GM19324 (cell line): ENCODE measurements around the gene CCDC93.
"Not testable (repeated sequence)": the region's sequence is repeated elsewhere in the genome, so short reads cannot be mapped to it uniquely, and the experiment has no call there.

Experiments
- ATAC-seq: cut with Tn5 transposase; IDR thresholded peaks from one replicate; pipeline ENCODE4 v1.9.1; 2021; ENCODE audit warnings: mild to moderate bottlenecking, moderate library complexity; ENCODE audit not compliant: unreplicated experiment, low FRiP score

The CCDC93 gene

DNA sequence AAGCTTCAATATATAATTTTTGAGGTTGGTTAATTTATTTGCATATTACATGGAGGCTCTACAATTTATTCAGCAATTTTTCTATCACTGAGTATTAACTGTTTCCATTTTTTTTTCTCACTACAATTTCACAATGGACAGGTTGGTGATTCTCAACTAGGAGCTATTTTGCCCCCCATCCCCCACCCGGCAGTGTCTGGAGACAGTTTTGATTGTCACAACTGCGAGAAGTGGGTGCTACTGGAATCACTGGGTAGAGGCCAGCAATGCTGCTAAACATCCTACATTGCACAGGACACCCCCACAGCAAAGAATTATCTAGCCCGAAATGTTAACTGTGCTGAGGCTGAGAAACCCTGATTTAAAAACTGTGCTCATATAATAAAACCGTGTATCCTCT lies 82.6 kb downstream of the CCDC93 start:
- ATAC-seq = no peak

DNA sequence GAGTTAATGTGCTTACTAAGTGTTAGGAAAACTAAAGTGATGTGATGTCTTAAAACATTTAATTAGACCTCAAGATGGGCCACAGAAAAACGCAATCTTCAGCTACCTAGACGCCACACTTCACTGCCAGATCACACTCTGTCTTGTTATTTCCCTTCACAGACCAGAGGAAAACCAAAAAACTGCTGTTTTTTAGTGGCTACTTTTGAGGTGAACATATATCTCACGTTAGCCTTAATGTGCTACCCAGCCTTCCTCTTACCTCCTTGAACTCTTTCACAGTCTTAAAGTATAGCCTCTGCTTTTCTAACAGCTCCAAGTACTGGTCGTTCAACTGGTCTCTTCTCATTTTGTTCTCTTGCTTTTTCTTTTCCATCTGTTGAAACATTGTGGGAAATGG lies 83.1 kb downstream of the CCDC93 start:
- ATAC-seq = no peak

DNA sequence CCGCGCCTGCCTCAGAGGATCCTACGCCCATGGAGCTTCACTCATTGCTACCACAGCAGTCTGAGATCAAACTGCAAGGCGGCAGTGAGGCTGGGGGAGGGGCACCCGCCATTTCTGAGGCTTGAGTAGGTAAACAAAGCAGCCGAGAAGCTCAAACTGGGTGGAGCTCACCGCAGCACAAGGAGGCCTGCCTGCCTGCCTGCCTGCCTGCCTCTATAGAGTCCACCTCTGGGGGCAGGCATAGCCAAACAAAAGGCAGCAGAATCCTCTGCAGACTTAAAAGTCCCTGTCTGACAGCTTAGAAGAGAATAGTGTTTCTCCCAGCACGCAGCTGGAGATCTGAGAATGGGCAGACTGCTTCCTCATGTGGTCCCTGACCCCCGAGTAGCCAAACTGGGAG lies 90.4 kb downstream of the CCDC93 start:
- not testable (repeated sequence) for ATAC-seq

DNA sequence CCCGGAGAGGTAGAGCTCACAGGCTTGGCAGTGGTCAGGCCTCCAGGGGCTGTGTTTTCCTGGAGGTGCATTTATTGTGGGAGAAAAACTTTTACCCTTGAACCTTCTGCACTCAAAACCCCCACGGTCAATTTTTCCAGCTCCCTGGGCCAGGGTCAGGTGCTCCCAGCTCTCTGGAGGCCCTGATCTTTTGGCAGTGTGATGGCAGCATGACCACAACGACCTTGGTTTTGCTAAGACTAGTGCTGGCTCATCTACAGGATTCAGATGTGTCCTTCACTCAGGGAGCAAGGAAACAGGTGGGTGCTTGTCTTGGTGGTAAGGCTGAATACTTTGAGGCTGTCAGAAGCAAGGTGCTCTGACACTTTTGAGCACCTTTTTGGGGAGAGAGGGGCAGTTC lies 92.3 kb downstream of the CCDC93 start:
- ATAC-seq = no peak

DNA sequence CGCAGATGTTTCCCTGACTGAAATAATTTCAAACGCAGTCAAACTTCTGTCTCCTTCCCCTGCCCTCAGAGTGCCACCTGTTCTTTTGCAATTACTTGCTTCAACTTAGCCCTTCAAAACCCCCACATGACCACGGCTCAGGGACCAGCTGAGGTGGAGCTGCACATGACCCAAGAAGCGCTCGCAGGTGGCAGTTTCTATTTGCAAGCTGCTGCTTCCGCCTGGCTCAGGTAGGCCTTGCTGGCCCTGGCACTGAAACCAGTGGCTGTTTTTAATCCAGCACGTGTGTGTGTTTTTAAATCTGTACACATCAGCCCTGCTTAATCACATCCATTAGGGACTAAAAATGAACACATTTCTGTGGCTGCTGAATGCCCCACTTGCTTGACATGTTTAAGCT lies 95.3 kb downstream of the CCDC93 start:
- no peak for ATAC-seq

DNA sequence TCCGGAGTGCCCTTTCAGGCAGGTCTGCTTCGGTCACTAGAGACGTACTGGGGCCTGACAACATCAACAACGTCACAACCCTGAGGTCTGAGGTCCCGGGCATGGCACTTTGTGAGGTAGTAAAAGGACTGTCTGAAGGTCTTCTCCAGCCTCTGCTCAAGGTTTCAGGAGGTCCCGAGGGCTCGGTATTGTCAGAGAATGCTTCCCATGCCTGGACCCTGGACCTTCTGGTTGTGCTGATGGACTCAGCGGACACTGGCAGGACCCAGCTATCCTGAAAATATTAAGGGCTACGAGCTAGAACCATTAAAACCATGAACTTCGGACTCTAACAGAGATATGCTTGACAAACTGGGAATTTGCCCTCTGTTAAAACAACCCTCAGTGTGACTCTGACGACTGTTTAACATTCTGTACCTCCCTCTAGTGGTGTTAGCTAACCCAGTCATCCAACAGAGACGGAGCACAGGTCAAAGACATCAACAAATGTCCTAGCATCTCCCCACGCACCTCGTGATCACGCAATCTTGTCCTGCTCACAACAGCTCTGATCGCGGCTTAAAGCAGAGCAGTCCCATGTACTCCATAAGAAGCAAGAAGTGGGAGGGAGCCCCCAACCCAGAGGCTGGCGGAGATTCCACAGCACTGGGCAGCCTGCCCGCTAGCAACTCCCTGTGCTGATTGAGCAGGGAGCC lies 96.5 kb downstream of the CCDC93 start:
- no peak for ATAC-seq

DNA sequence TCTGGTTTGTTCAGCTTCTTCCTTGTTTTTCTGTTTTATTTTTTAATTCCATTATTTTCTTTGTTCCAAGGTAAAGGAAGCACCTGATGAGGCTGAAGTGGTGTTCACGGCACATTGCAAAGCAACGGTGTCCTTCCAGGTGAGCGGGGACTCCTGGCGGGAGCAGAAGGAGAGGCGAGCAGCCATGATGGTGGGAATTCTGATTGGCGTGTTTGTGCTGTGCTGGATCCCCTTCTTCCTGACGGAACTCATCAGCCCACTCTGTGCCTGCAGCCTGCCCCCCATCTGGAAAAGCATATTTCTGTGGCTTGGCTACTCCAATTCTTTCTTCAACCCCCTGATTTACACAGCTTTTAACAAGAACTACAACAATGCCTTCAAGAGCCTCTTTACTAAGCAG lies 110.9 kb downstream of the CCDC93 start:
- no peak for ATAC-seq

DNA sequence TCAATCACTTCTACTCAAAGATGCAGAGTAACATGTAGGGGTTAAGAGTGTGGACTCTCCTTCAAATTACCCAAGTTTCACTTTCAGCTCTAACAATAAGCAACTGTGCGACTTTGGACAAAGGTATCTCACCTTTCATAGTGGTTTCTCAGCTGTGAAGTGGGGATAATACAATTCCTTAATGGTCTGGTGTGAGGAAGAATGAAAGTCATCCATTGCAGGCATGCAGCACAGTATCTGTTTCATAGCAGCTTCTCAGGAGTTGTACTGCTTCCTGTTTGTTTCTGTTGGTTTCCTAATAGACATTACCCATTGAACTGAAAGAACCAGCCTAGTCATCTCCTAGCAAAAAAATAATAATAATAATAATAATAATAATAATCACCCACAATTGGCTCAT lies 125.0 kb downstream of the CCDC93 start:
- ATAC-seq = no peak

DNA sequence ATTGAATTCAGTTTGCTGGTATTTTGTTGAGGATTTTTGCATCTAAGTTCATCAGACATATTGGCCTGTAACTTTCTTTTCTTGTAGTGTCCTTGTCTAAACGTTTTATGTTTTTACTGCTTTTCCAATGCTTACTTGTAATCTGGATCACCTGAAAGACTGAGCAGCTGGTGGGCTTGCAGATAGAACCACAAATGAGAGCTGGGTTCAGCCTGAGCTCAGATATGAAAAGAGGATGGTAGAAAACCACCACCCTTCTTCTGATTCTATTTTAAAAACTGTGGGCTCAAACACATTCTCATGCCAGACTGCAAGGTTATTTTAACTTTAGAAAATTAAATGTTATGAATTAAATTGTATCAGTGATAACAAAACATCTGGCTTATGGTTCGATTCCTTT lies 128.6 kb downstream of the CCDC93 start:
- no peak for ATAC-seq

DNA sequence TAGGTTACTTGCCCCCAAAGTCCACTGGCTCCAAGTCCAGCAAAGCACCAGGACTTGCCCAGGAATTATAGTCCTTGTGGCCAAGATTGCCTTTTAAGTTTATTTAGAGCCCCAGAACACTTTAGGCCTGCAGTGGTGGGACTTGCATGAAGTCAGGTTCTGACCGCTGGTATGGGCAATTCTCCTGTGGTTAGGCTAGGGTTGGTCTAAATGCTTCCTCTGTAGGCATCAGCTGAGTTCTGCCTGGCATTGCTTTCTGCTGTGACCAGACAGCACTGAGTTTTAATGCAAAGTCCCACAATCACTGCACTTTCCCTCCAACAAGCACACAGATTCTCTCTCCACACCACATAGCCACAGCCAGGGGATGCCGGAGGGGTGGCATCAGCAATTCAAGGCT lies 134.9 kb downstream of the CCDC93 start:
- ATAC-seq = no peak

DNA sequence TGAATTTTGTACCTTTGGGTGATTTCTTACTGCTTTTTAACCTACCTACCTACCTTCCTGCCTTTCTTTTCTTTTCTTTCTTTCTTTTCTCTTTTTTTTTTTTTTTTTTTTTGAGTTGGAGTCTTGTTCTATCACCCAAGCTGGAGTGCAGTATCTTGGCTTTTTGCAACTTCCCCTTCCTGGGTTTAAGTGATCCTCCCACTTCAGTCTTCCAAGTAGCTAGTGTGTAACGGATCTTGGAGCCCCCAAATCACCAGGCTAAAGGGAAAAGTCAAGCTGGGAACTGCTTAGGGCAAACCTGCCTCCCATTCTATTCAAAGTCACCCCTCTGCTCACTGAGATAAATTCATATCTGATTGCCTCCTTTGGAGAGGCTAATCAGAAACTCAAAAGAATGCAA lies 138.1 kb downstream of the CCDC93 start:
- ATAC-seq = no peak
